Lung (tissue), 12 donors: Measurements from ENCODE around the gene NR2E1. TPM values are rescaled to one million over a fixed set of nuclear protein-coding genes. Genes with fewer than 3 reads are reported as not detected.
A peak's percentile ranks its signal among the peaks of the same experiment; 100 is the strongest.

Experiments
- ATAC-seq: fragments of 200-7000 bp; cut with Tn5 transposase; one replicate; pipeline ENCODE4 v1.9.1; 2020; ENCODE audit warnings: moderate number of reproducible peaks; ENCODE audit not compliant: insufficient read depth, low FRiP score
- DNase-seq, 3 donors: peaks; one replicate each; pipeline ENCODE4 v3.0.0-alpha.2; 2013 to 2017
- H3K27ac ChIP-seq, 2 donors: one replicate each; pipeline ENCODE4 v1.5.1; 2013; ENCODE audit warnings: mild to moderate bottlenecking in 2 of 2, moderate library complexity in 2 of 2, control low read depth in 1 of 2, inconsistent platforms in 1 of 2, low read depth in 1 of 2, low read length in 1 of 2
- H3K27me3 ChIP-seq, 3 donors: one replicate each; pipeline ENCODE4 v1.5.1; 2013; ENCODE audit warnings: low read length in 2 of 3; ENCODE audit not compliant: control insufficient read depth in 3 of 3, insufficient read depth in 3 of 3
- H3K36me3 ChIP-seq, 4 donors: one replicate each; pipeline ENCODE4 v1.5.1; 2013; ENCODE audit warnings: low read length in 4 of 4, mild to moderate bottlenecking in 1 of 4, moderate library complexity in 1 of 4; ENCODE audit not compliant: control insufficient read depth in 4 of 4, insufficient read depth in 4 of 4
- H3K4me1 ChIP-seq, 5 donors: one replicate each; pipeline ENCODE4 v1.5.1; 2013; ENCODE audit warnings: low read length in 5 of 5, mild to moderate bottlenecking in 2 of 5, moderate library complexity in 1 of 5; ENCODE audit not compliant: control insufficient read depth in 5 of 5, insufficient read depth in 5 of 5
- H3K4me3 ChIP-seq: one replicate; pipeline ENCODE4 v1.5.1; 2013; ENCODE audit warnings: mild to moderate bottlenecking, control low read depth, moderate library complexity
- H3K9ac ChIP-seq, 2 donors: one replicate each; pipeline ENCODE4 v1.5.1; 2013; ENCODE audit warnings: low read length in 2 of 2, control low read depth in 1 of 2; ENCODE audit not compliant: insufficient read depth in 1 of 2
- H3K9me3 ChIP-seq, 4 donors: one replicate each; pipeline ENCODE4 v1.5.1; 2013; ENCODE audit warnings: low read length in 3 of 4, mild to moderate bottlenecking in 1 of 4, moderate library complexity in 1 of 4; ENCODE audit not compliant: control insufficient read depth in 4 of 4, insufficient read depth in 3 of 4
- WGBS, 2 donors: extraction: QIAGEN DNeasy Blood & Tissue Kit; methylation state at CpG; one replicate each; pipeline ENCODE4 v1.1.7; 2013; 5-methylcytosine and 5-hydroxymethylcytosine counted together
- polyA plus RNA-seq, 2 donors: library from polyadenylated mRNA; stranded (reverse); fragments of 200-250 nt; gene quantifications; one replicate each; pipeline ENCODE4 v1.2.1, GENCODE V29; 2013
- total RNA-seq, 2 donors: library from RNA; depleted of rRNA in 1 of 2; stranded (reverse); fragments of >200 nt in 1 of 2; gene quantifications; one replicate each; pipeline ENCODE4 v1.2.1, GENCODE V29; 2014 to 2021
- TF ChIP-seq, protein P1 (sequence below): IDR thresholded peaks from 2 replicates; pipeline ENCODE4 v1.5.1; 2012; ENCODE audit warnings: mild to moderate bottlenecking; ENCODE audit errors: control extremely low read depth, extremely low read depth
- donor health status: control.
- donor health status: control.
- donor health status: Bipolar disorder and iron deficiency.
- donor health status: healthy.
- donor health status: DM: yes; HTN: yes; CAD: no.

Gene NR2E1
- total and polyA plus RNA-seq, 4 donors = 0.01 TPM; not detected in 3

- Histone ChIP-seq H3K27me3 (no peaks in the 10 kb centered on the region), H3K9me3 (no peaks in the 10 kb centered on the region), H3K4me1 (peaks cover 0 to 3% (median 0%) of the 10 kb centered on the region in 5 donors), H3K9ac (no peak overlapping the region), H3K36me3 (peaks cover 1 to 16% (median 10%) of the 10 kb centered on the region in 4 donors), H3K4me3 (no peak overlapping the region), H3K27ac (no peak overlapping the region)
- 69 to 86% methylated on average over 5 of the region's 5 CpGs for WGBS, 2 donors
- ATAC-seq (no peak), DNase-seq (peak in 1 of 3 donors; percentile 30)
- TF ChIP-seq, protein P1, sequence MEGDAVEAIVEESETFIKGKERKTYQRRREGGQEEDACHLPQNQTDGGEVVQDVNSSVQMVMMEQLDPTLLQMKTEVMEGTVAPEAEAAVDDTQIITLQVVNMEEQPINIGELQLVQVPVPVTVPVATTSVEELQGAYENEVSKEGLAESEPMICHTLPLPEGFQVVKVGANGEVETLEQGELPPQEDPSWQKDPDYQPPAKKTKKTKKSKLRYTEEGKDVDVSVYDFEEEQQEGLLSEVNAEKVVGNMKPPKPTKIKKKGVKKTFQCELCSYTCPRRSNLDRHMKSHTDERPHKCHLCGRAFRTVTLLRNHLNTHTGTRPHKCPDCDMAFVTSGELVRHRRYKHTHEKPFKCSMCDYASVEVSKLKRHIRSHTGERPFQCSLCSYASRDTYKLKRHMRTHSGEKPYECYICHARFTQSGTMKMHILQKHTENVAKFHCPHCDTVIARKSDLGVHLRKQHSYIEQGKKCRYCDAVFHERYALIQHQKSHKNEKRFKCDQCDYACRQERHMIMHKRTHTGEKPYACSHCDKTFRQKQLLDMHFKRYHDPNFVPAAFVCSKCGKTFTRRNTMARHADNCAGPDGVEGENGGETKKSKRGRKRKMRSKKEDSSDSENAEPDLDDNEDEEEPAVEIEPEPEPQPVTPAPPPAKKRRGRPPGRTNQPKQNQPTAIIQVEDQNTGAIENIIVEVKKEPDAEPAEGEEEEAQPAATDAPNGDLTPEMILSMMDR = no peak
Observed at GRCh38 chr6:108209738-108210137, 43.9 kb downstream of the NR2E1 start.

DNA sequence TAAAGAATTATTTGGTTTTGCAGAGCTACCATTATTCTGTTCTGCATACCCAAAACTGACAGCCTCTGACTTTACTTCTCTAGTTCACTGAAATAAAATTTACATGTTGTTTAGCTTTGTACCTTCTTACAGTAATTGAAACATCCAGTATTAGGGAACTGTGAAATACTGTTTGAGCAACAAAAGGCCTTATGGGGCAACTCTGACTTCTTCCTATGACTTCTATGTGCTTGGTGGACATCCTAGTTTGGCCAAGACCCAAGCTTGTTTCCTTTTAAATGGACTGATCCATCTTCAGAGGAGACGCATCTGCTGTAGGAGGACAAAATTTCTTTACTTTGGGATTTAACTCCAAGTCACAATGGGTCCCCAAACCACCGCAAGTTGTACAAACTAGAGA lies 44.7 kb downstream of the NR2E1 start:
- H3K27ac ChIP-seq = peak overlapping the region in 1 of 2 donors; percentile 33

GRCh38 chr6:108211671-108212070 lies 45.8 kb downstream of the NR2E1 start:
- 71 to 94% methylated on average over 2 of the region's 2 CpGs for WGBS, 2 donors
- no peaks in the 10 kb centered on the region for H3K27me3 ChIP-seq
- TF ChIP-seq, protein P1 = no peak
- peaks cover 0 to 3% (median 0%) of the 10 kb centered on the region in 5 donors for H3K4me1 ChIP-seq
- no peak overlapping the region for H3K9ac ChIP-seq
- H3K27ac ChIP-seq = no peak overlapping the region
- H3K4me3 ChIP-seq = no peak overlapping the region
- H3K36me3 ChIP-seq = peaks cover 4 to 15% (median 12%) of the 10 kb centered on the region in 4 donors
- H3K9me3 ChIP-seq = no peaks in the 10 kb centered on the region
- ATAC-seq (no peak), DNase-seq (peak in 2 of 3 donors; percentile 33 to 53)

More for the DNA sequence above, 44.7 kb downstream of the NR2E1 start:
- Histone ChIP-seq H3K36me3 (peaks cover 3 to 15% (median 11%) of the 10 kb centered on the region in 4 donors), H3K27me3 (no peaks in the 10 kb centered on the region), H3K4me3 (no peak overlapping the region), H3K9ac (no peak overlapping the region), H3K4me1 (peaks cover 0 to 3% (median 0%) of the 10 kb centered on the region in 5 donors), H3K9me3 (no peaks in the 10 kb centered on the region)
- ATAC-seq = no peak
- no peak for DNase-seq
- TF ChIP-seq, protein P1 = no peak
- 64 to 90% methylated on average over 2 of the region's 2 CpGs for WGBS, 2 donors

DNA sequence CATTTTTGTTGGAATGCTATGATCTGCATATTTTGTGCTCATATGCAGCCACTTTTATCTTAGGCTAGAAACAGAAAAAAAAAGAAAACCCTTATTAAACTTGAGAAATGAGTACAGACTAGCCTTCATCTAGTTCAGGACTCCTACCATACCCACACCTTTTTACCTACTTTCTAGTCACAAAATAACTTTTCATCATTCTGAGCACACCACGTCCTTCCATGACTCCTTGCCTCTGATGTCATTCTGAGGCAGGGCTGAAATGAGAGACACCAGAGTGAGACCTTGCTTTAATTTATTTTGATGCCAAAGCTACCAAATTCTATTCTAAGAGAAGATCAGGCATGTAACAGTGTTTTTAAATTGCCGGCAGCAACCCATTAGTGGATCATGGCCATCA lies 56.2 kb downstream of the NR2E1 start:
- Histone ChIP-seq H3K27ac (no peak overlapping the region), H3K36me3 (peaks cover 8 to 10% (median 8%) of the 10 kb centered on the region in 4 donors), H3K9ac (no peak overlapping the region), H3K4me1 (peaks cover 0 to 5% (median 0%) of the 10 kb centered on the region in 5 donors), H3K9me3 (no peaks in the 10 kb centered on the region), H3K4me3 (no peak overlapping the region), H3K27me3 (no peaks in the 10 kb centered on the region)
- DNase-seq = no peak
- 84 to 96% methylated on average over 2 of the region's 2 CpGs for WGBS, 2 donors
- no peak for ATAC-seq
- TF ChIP-seq, protein P1 = no peak
